ENCODE data around the gene BTBD16. TPM values are rescaled to one million over a fixed set of nuclear protein-coding genes. Genes with fewer than 3 reads are reported as not detected.

BTBD16 gene
- total RNA-seq, 2 experiments from 2014 or later: 0.06 TPM; not detected in 1

- ChIA-PET POLR2A (interaction anchor here (0.6 kb wide), 1 partner anchor 162 kb away, joined by 3 read pairs; no protein-coding TSS in a partner anchor), CTCF (ENCODE audit: unreplicated experiment) (no interaction called here)
- DNase-seq (ENCODE audit: low spot score): no peak
- no peak overlapping the region for H3K4me2 ChIP-seq (ENCODE audit: low read length)
- H3K36me3 ChIP-seq (ENCODE audit: insufficient read depth, low read length): no peaks in the 10 kb centered on the region
- no peaks in the 10 kb centered on the region for H3K9me2 ChIP-seq (ENCODE audit: insufficient read depth, low read length)
- TF ChIP-seq EZH2phosphoT487 (IDR thresholded peaks at IDR 0.05; ENCODE audit: borderline replicate concordance, low read depth, low read length): no peak
- no peak for TF ChIP-seq CTCF (conservative IDR thresholded peaks at IDR 0.05; ENCODE audit: low read length)
- no peaks in the 10 kb centered on the region for H3K4me1 ChIP-seq (ENCODE audit: insufficient read depth, low read length, poor library complexity, severe bottlenecking)
- intact Hi-C loops (cut with micrococcal nuclease; ENCODE audit: unreplicated experiment): loop anchor here (10.0 kb wide), 1 partner anchor 443 kb away; no protein-coding TSS in a partner anchor
- no TSS peak for BruUV-seq (replicated peaks)
- no peak overlapping the region for H3K27ac ChIP-seq (ENCODE audit: low read depth, low read length, poor library complexity, severe bottlenecking)
- no peaks in the 10 kb centered on the region; the same call in 1 of the 2 replicates for H3K9me3 ChIP-seq (ENCODE audit: low read length)
- no peaks in the 10 kb centered on the region for H3K79me2 ChIP-seq (ENCODE audit: insufficient read depth, low read depth, low read length)
- no peak overlapping the region for H3K4me3 ChIP-seq (ENCODE audit: low read depth, low read length, poor library complexity, severe bottlenecking)
- no peaks in the 10 kb centered on the region for H4K20me1 ChIP-seq (ENCODE audit: insufficient read depth, low read length)
- H2AFZ ChIP-seq (ENCODE audit: low read length): no peak overlapping the region
These were observed 9.5 kb upstream of the BTBD16 start for GRCh38 chr10:122261584-122261983.

GRCh38 chr10:122263971-122264370 lies 7.1 kb upstream of the BTBD16 start:
- TF ChIP-seq CTCF (conservative IDR thresholded peaks at IDR 0.05; ENCODE audit: low read length) (no peak), EZH2phosphoT487 (IDR thresholded peaks at IDR 0.05; ENCODE audit: borderline replicate concordance, low read depth, low read length) (no peak)
- CTCF ChIA-PET (ENCODE audit: unreplicated experiment): no interaction called here

GRCh38 chr10:122264436-122264835 lies 6.7 kb upstream of the BTBD16 start:
- Histone ChIP-seq H3K9me2 (ENCODE audit: insufficient read depth, low read length) (no peaks in the 10 kb centered on the region), H3K4me2 (ENCODE audit: low read length) (no peak overlapping the region), H3K79me2 (ENCODE audit: insufficient read depth, low read depth, low read length) (no peaks in the 10 kb centered on the region), H4K20me1 (ENCODE audit: insufficient read depth, low read length) (no peaks in the 10 kb centered on the region), H3K4me1 (ENCODE audit: insufficient read depth, low read length, poor library complexity, severe bottlenecking) (no peaks in the 10 kb centered on the region), H2AFZ (ENCODE audit: low read length) (no peak overlapping the region), H3K4me3 (ENCODE audit: low read depth, low read length, poor library complexity, severe bottlenecking) (no peak overlapping the region), H3K36me3 (ENCODE audit: insufficient read depth, low read length) (no peaks in the 10 kb centered on the region), H3K27ac (ENCODE audit: low read depth, low read length, poor library complexity, severe bottlenecking) (no peak overlapping the region), H3K9me3 (ENCODE audit: low read length) (no peaks in the 10 kb centered on the region; the same call in 1 of the 2 replicates)
- TF ChIP-seq CTCF (conservative IDR thresholded peaks at IDR 0.05; ENCODE audit: low read length) (no peak), EZH2phosphoT487 (IDR thresholded peaks at IDR 0.05; ENCODE audit: borderline replicate concordance, low read depth, low read length) (no peak)
- intact Hi-C loops (cut with micrococcal nuclease; ENCODE audit: unreplicated experiment): loop anchor here (10.0 kb wide), 1 partner anchor 440 kb away; no protein-coding TSS in a partner anchor
- BruUV-seq (replicated peaks): no TSS peak
- CTCF ChIA-PET (ENCODE audit: unreplicated experiment): no interaction called here
- no peak for DNase-seq (ENCODE audit: low spot score)
- POLR2A ChIA-PET: no interaction called here

More at GRCh38 chr10:122263971-122264370, 7.1 kb upstream of the BTBD16 start:
- intact Hi-C loops (cut with micrococcal nuclease; ENCODE audit: unreplicated experiment): loop anchor here (10.0 kb wide), 1 partner anchor 441 kb away; no protein-coding TSS in a partner anchor
- Histone ChIP-seq H3K9me3 (ENCODE audit: low read length) (no peaks in the 10 kb centered on the region; the same call in 1 of the 2 replicates), H3K27ac (ENCODE audit: low read depth, low read length, poor library complexity, severe bottlenecking) (no peak overlapping the region), H3K4me2 (ENCODE audit: low read length) (no peak overlapping the region), H3K9me2 (ENCODE audit: insufficient read depth, low read length) (no peaks in the 10 kb centered on the region), H2AFZ (ENCODE audit: low read length) (no peak overlapping the region), H3K4me3 (ENCODE audit: low read depth, low read length, poor library complexity, severe bottlenecking) (no peak overlapping the region), H3K36me3 (ENCODE audit: insufficient read depth, low read length) (no peaks in the 10 kb centered on the region), H3K79me2 (ENCODE audit: insufficient read depth, low read depth, low read length) (no peaks in the 10 kb centered on the region), H3K4me1 (ENCODE audit: insufficient read depth, low read length, poor library complexity, severe bottlenecking) (no peaks in the 10 kb centered on the region), H4K20me1 (ENCODE audit: insufficient read depth, low read length) (no peaks in the 10 kb centered on the region)
- DNase-seq (ENCODE audit: low spot score): no peak
- POLR2A ChIA-PET: no interaction called here
- no TSS peak for BruUV-seq (replicated peaks)
